K562 (cell line): ENCODE results near the gene ZNF300. TPM values are rescaled to one million over a fixed set of nuclear protein-coding genes. Genes with fewer than 3 reads are reported as not detected.

Experiments
- CTBP1 ChIP-seq: fragments of 450-650 bp; IDR thresholded peaks from 2 replicates; pipeline ENCODE4 v1.6.1; 2016; ENCODE audit warnings: borderline replicate concordance
- DDX20 ChIP-seq: fragments of 450-650 bp; IDR thresholded peaks from 2 replicates; pipeline ENCODE4 v1.6.1; 2016; ENCODE audit warnings: missing genetic modification characterization, low read depth, mild to moderate bottlenecking, missing compliant biosample characterization, moderate library complexity
- ETS1 ChIP-seq: conservative IDR thresholded peaks from 2 replicates; pipeline ENCODE4 v1.6.1; 2011; ENCODE audit warnings: low read depth, mild to moderate bottlenecking, low read length; ENCODE audit not compliant: control insufficient read depth
- GABPA ChIP-seq: fragments of 200-800 bp; sonication (Bioruptor generic); conservative IDR thresholded peaks from 2 replicates; pipeline ENCODE4 v1.6.1; 2016; ENCODE audit warnings: low read depth, missing genetic modification characterization, missing compliant biosample characterization
- GABPB1 ChIP-seq: sonication (generic); formaldehyde crosslinking; IDR thresholded peaks from 2 replicates; pipeline ENCODE4 v1.8.0; 2022; ENCODE audit warnings: mild to moderate bottlenecking, missing genetic modification reagents
- HDAC1 ChIP-seq, 2 experiments: fragments of 450-650 bp; IDR thresholded peaks; 2 replicates each; pipeline ENCODE4 v1.6.1; 2016 to 2017; ENCODE audit warnings: inconsistent platforms in 1 of 2, mild to moderate bottlenecking in 1 of 2, moderate library complexity in 1 of 2
- MXI1 ChIP-seq: IDR thresholded peaks from 2 replicates; pipeline ENCODE4 v1.6.1; 2011; ENCODE audit warnings: low read depth, mild to moderate bottlenecking, improper control_type of control experiment, low read length
- NFRKB ChIP-seq: fragments of 450-650 bp; IDR thresholded peaks from 2 replicates; pipeline ENCODE4 v1.6.1; 2016; ENCODE audit warnings: low read depth
- PBX2 ChIP-seq, 2 experiments: IDR thresholded peaks in 1 of 2; conservative IDR thresholded peaks in 1 of 2; 2 replicates each; pipeline ENCODE4 v1.6.1; 2016; ENCODE audit warnings: low read depth in 2 of 2, mild to moderate bottlenecking in 1 of 2, missing compliant biosample characterization in 1 of 2, missing genetic modification characterization in 1 of 2, moderate library complexity in 1 of 2
- PHF20 ChIP-seq: fragments of 450-650 bp; IDR thresholded peaks from 2 replicates; pipeline ENCODE4 v1.6.1; 2018; ENCODE audit not compliant: partially characterized antibody
- PHF8 ChIP-seq: fragments of 200-600 bp; sonication (generic); IDR thresholded peaks from 2 replicates; pipeline ENCODE4 v1.6.1; 2012; ENCODE audit warnings: mixed run types, mild to moderate bottlenecking, inconsistent platforms, low read length, moderate library complexity, borderline replicate concordance
- POLR2G ChIP-seq: fragments of 200-400 bp; formaldehyde crosslinking; IDR thresholded peaks from 2 replicates; pipeline ENCODE4 v1.6.1; 2017; ENCODE audit warnings: low read depth, mild to moderate bottlenecking, antibody characterized with exemption, low read length, moderate library complexity
- RAD21 ChIP-seq, 2 experiments: fragments of 250-450 bp in 1 of 2; fragments of 450-650 bp in 1 of 2; sonication (Bioruptor Pico) in 1 of 2; formaldehyde crosslinking in 1 of 2; IDR thresholded peaks in 1 of 2; conservative IDR thresholded peaks in 1 of 2; 2 replicates each; pipeline versions ENCODE4 v1.4.0 to v1.8.0; 2020 to 2022; ENCODE audit warnings: mild to moderate bottlenecking in 2 of 2, moderate library complexity in 1 of 2
- SRF ChIP-seq, 2 experiments: fragments of 250-450, 450-650 bp in 1 of 2; sonication (Bioruptor Pico) in 1 of 2; sonication (generic) in 1 of 2; formaldehyde crosslinking; IDR thresholded peaks; 2 replicates each; pipeline versions ENCODE4 v1.5.0 to v1.5.1; 2020 to 2022; ENCODE audit warnings: mild to moderate bottlenecking in 1 of 2, missing genetic modification reagents in 1 of 2
- TAF7 ChIP-seq: fragments of 450-650 bp; IDR thresholded peaks from 2 replicates; pipeline ENCODE4 v1.6.1; 2016; ENCODE audit warnings: missing genetic modification characterization, missing compliant biosample characterization
- ZBTB33 ChIP-seq: sonication (generic); formaldehyde crosslinking; IDR thresholded peaks from 2 replicates; pipeline ENCODE4 v1.8.1; 2023; ENCODE audit warnings: mild to moderate bottlenecking, missing genetic modification reagents
- ZNF124 ChIP-seq: sonication (generic); formaldehyde crosslinking; IDR thresholded peaks from 2 replicates; pipeline ENCODE4 v1.8.1; 2022; ENCODE audit warnings: missing genetic modification reagents
- ZNF165 ChIP-seq: fragments of 250-450 bp; sonication (Bioruptor Pico); IDR thresholded peaks from 2 replicates; pipeline ENCODE4 v1.4.0; 2020; ENCODE audit warnings: borderline replicate concordance
- ZNF174 ChIP-seq: fragments of 250-450 bp; sonication (Bioruptor Pico); IDR thresholded peaks from 2 replicates; pipeline ENCODE4 v1.4.0; 2020; ENCODE audit warnings: mild to moderate bottlenecking
- ZNF511 ChIP-seq: sonication (generic); formaldehyde crosslinking; IDR thresholded peaks from 2 replicates; pipeline ENCODE4 v1.8.0; 2022; ENCODE audit warnings: mild to moderate bottlenecking, missing genetic modification reagents
- polyA plus RNA-seq, 8 experiments: library from polyadenylated mRNA; depleted of rRNA in 4 of 8; stranded (reverse) in 5 of 8; unstranded in 3 of 8; fragments of >200 nt; fragmentation: Nextera tagmentation in 2 of 8; fragmentation: Illumina TruSeq in 1 of 8; extraction: Ambion mirVana in 2 of 8; extraction: Trizol in 1 of 8; gene quantifications; 2 replicates each; pipeline versions ENCODE4 v1.2.1 to v1.2.3, GENCODE V29; 2011 to 2014; ENCODE audit warnings: inconsistent platforms in 1 of 8, missing spikeins in 1 of 8
- total RNA-seq, 7 experiments: library from RNA; depleted of rRNA in 6 of 7; stranded (reverse); fragments of >200 nt in 6 of 7; fragmentation: Illumina TruSeq in 2 of 7; extraction: Trizol in 2 of 7; gene quantifications; 2 replicates each; pipeline versions ENCODE4 v1.2.1 to v1.2.3, GENCODE V29; 2011 to 2021; ENCODE audit warnings: low replicate concordance in 1 of 7

Gene ZNF300
- total and polyA plus RNA-seq, 9 of the 15 experiments (the other 6 are each of a cell fraction or from before 2014, with no cell fraction given): 4.4 to 13.2 (median 11.1) TPM

- TF ChIP-seq ZBTB33 (0 out of 2 replicates have a peak, but pooled peaks have one; percentile 13), ZNF511 (CRISPR knock-in tag) (peak; percentile 84), CTBP1 (peak; percentile 20; the same call in 1 of the 2 replicates), SRF (CRISPR knock-in tag; IDR thresholded peaks at IDR 0.05) (0 out of 4 replicates have a peak, but pooled peaks of 1 of the 2 experiments have one; percentile 9), ZNF165 (CRISPR knock-in tag) (no peak), PBX2 (CRISPR knock-in tag; IDR thresholded peaks at IDR 0.05; ENCODE audit: low read depth) (no peak), PBX2 (tag; conservative IDR thresholded peaks at IDR 0.05; ENCODE audit: low read depth) (0 out of 2 replicates have a peak, but pooled peaks have one; percentile 25), PHF8 (peak; percentile 67), HDAC1 (IDR thresholded peaks at IDR 0.05) (peak in 1 of 2 experiments; percentile 20; a peak in 1 of 4 replicates), PHF20 (peak; percentile 94), ETS1 (0 out of 2 replicates have a peak, but pooled peaks have one; percentile 53), DDX20 (tag) (no peak), RAD21 (CRISPR knock-in tag; conservative IDR thresholded peaks at IDR 0.05 in 1 of 2, IDR thresholded peaks at IDR 0.05 in 1 of 2) (no peak; a peak in 1 of 4 replicates), MXI1 (peak; percentile 60; the same call in 1 of the 2 replicates), GABPA (peak; percentile 76), GABPB1 (CRISPR knock-in tag) (peak; percentile 79), POLR2G (peak; percentile 96), TAF7 (tag) (peak; percentile 73), NFRKB (peak; percentile 97), ZNF174 (CRISPR knock-in tag) (no peak), ZNF124 (CRISPR knock-in tag) (no peak)
These were observed at the start of gene ZNF300 (continued) for GRCh38 chr5:150904479-150905311.
